Loucy (cell line): ENCODE data around the gene APLF.

ENCODE experiments used
- H2AFZ ChIP-seq: fragments of 200-600 bp; sonication (generic); 2 replicates; pipeline ENCODE4 v1.6.0; 2016; ENCODE audit warnings: antibody characterized with exemption, mild to moderate bottlenecking, low read length, moderate library complexity
- H3F3A ChIP-seq: fragments of 200-600 bp; 2 replicates; pipeline ENCODE4 v1.6.0; 2016; ENCODE audit warnings: antibody characterized with exemption, low read depth, mild to moderate bottlenecking
- H3K27me3 ChIP-seq: fragments of 200-600 bp; sonication (generic); 2 replicates; pipeline ENCODE4 v1.6.1; 2014; ENCODE audit warnings: low read length, mild to moderate bottlenecking; ENCODE audit not compliant: insufficient read depth, poor library complexity, severe bottlenecking
- H3K36me3 ChIP-seq: fragments of 200-600 bp; sonication (generic); 2 replicates; pipeline ENCODE4 v1.6.1; 2016; ENCODE audit warnings: low read length; ENCODE audit not compliant: insufficient read depth
- H3K4me1 ChIP-seq: fragments of 200-600 bp; sonication (generic); 2 replicates; pipeline ENCODE4 v1.5.1; 2014; ENCODE audit warnings: low read length, mild to moderate bottlenecking; ENCODE audit not compliant: insufficient read depth, poor library complexity, severe bottlenecking
- H3K4me2 ChIP-seq: fragments of 200-600 bp; sonication (generic); 2 replicates; pipeline ENCODE4 v1.6.0; 2014; ENCODE audit warnings: antibody characterized with exemption, low read length, low read depth, mild to moderate bottlenecking; ENCODE audit not compliant: poor library complexity, severe bottlenecking
- H3K4me3 ChIP-seq: fragments of 200-600 bp; sonication (generic); 2 replicates; pipeline ENCODE4 v1.5.1; 2014; ENCODE audit warnings: low read length, mild to moderate bottlenecking, mixed read lengths; ENCODE audit not compliant: poor library complexity, severe bottlenecking
- H3K79me2 ChIP-seq: fragments of 200-600 bp; sonication (generic); 2 replicates; pipeline ENCODE4 v1.6.1; 2014; ENCODE audit warnings: low read length; ENCODE audit not compliant: insufficient read depth
- H3K9ac ChIP-seq: fragments of 200-600 bp; sonication (generic); 2 replicates; pipeline ENCODE4 v1.6.0; 2014; ENCODE audit warnings: mild to moderate bottlenecking, low read depth, low read length, moderate library complexity; ENCODE audit not compliant: poor library complexity, severe bottlenecking
- H3K9me2 ChIP-seq: fragments of 200-600 bp; sonication (generic); replicated peaks from 2 replicates; pipeline ENCODE4 v1.6.1; 2016; ENCODE audit warnings: low read depth, low read length, mixed read lengths
- H3K9me3 ChIP-seq: fragments of 200-600 bp; sonication (generic); 2 replicates; pipeline ENCODE4 v1.6.1; 2014; ENCODE audit warnings: mild to moderate bottlenecking, antibody characterized with exemption, low read length, low read depth; ENCODE audit not compliant: insufficient read depth
- H4K20me1 ChIP-seq: fragments of 200-600 bp; sonication (generic); 2 replicates; pipeline ENCODE4 v1.6.0; 2014; ENCODE audit warnings: antibody characterized with exemption, low read length, mild to moderate bottlenecking; ENCODE audit not compliant: insufficient read depth, poor library complexity, severe bottlenecking
- CTCF ChIP-seq: fragments of 200-600 bp; sonication (generic); conservative IDR thresholded peaks from 2 replicates; pipeline ENCODE4 v1.5.1; 2014; ENCODE audit warnings: mild to moderate bottlenecking, antibody characterized with exemption, low read length
- EZH2phosphoT487 ChIP-seq: fragments of 200-600 bp; IDR thresholded peaks from 2 replicates; pipeline ENCODE4 v1.6.1; 2018; ENCODE audit warnings: antibody characterized with exemption, mild to moderate bottlenecking, moderate library complexity, borderline replicate concordance

APLF gene

GRCh38 chr2:68606759-68607158, 139.4 kb downstream of the APLF start:
- TF ChIP-seq CTCF (no peak), EZH2phosphoT487 (no peak)
- Histone ChIP-seq H3K79me2 (no peaks in the 10 kb centered on the region), H3F3A (no peaks in the 10 kb centered on the region), H3K4me1 (no peaks in the 10 kb centered on the region), H3K9me3 (peaks cover 16% of the 10 kb centered on the region; the same call in 1 of the 2 replicates), H3K4me2 (no peak overlapping the region), H3K27me3 (no peaks in the 10 kb centered on the region), H3K36me3 (no peaks in the 10 kb centered on the region), H3K9ac (no peak overlapping the region), H3K9me2 (no peaks in the 10 kb centered on the region), H3K4me3 (no peak overlapping the region), H2AFZ (no peak overlapping the region), H4K20me1 (no peaks in the 10 kb centered on the region)

- TF ChIP-seq CTCF (no peak), EZH2phosphoT487 (no peak)
- peaks cover 16% of the 10 kb centered on the region; the same call in 1 of the 2 replicates for H3K9me3 ChIP-seq
- H4K20me1 ChIP-seq: no peaks in the 10 kb centered on the region
- no peaks in the 10 kb centered on the region for H3K4me1 ChIP-seq
- no peak overlapping the region for H2AFZ ChIP-seq
- no peaks in the 10 kb centered on the region for H3K9me2 ChIP-seq
- H3K4me3 ChIP-seq: no peak overlapping the region
- H3F3A ChIP-seq: no peaks in the 10 kb centered on the region
- no peaks in the 10 kb centered on the region for H3K27me3 ChIP-seq
- H3K79me2 ChIP-seq: no peaks in the 10 kb centered on the region
- no peak overlapping the region for H3K9ac ChIP-seq
- H3K4me2 ChIP-seq: no peak overlapping the region
- H3K36me3 ChIP-seq: no peaks in the 10 kb centered on the region
Measured at GRCh38 chr2:68607837-68608236, 140.5 kb downstream of the APLF start.

- no peak overlapping the region for H3K4me2 ChIP-seq
- H3F3A ChIP-seq: no peaks in the 10 kb centered on the region
- no peak overlapping the region for H3K4me3 ChIP-seq
- 0 out of 2 replicates have a peak, but pooled peaks cover 12% of the 10 kb centered on the region for H3K9me3 ChIP-seq
- H3K79me2 ChIP-seq: no peaks in the 10 kb centered on the region
- TF ChIP-seq CTCF (no peak), EZH2phosphoT487 (no peak)
- H3K36me3 ChIP-seq: no peaks in the 10 kb centered on the region
- H4K20me1 ChIP-seq: no peaks in the 10 kb centered on the region
- H2AFZ ChIP-seq: no peak overlapping the region
- H3K4me1 ChIP-seq: no peaks in the 10 kb centered on the region
- H3K9me2 ChIP-seq: no peaks in the 10 kb centered on the region
- no peaks in the 10 kb centered on the region for H3K27me3 ChIP-seq
- H3K9ac ChIP-seq: no peak overlapping the region
Measured at GRCh38 chr2:68612765-68613519, 145.6 kb downstream of the APLF start.
